Muscle of arm (tissue), 12 donors: ENCODE measurements around the gene ZNF408. TPM values are rescaled to one million over a fixed set of nuclear protein-coding genes. Genes with fewer than 3 reads are reported as not detected.

Source experiments
- polyA plus RNA-seq, 12 donors: library from polyadenylated mRNA; unstranded; fragments of 120-200 nt; gene quantifications; one replicate each; pipeline ENCODE4 v1.2.1, GENCODE V29; 2013; ENCODE audit not compliant: insufficient read length in 12 of 12

ZNF408 gene
- polyA plus RNA-seq, 12 donors: 5.1 to 14.1 (median 6.6) TPM; not detected in 1

Other genes starting within 250 kb of the ZNF408 start
- gene AMBRA1, start 107.0 kb upstream of the ZNF408 start, polyA plus RNA-seq: 10 to 100 TPM in 11 of 12 donors, not detected in 1; 10.8 to 20.0 (median 11.9) TPM
- gene HARBI1, start 83.8 kb upstream of the ZNF408 start, polyA plus RNA-seq: 1 to 10 TPM in 10 of 12 donors, not detected in 2; 1.9 to 4.1 (median 3.1) TPM
- gene ATG13, start 83.5 kb upstream of the ZNF408 start, polyA plus RNA-seq: 10 to 100 TPM in 11 of 12 donors, not detected in 1; 21.5 to 47.2 (median 35.9) TPM
- 10 to 100 TPM in 11 of 12 donors, not detected in 1; 30.1 to 60.0 (median 37.7) TPM for gene ARHGAP1, start 412 bp upstream of the ZNF408 start, polyA plus RNA-seq
- 1 to 10 TPM in 1 of 12 donors, under 1 TPM in 6, not detected in 5; 0.09 to 3.3 (median 0.28) TPM for gene F2, start 18.2 kb downstream of the ZNF408 start, polyA plus RNA-seq
- 10 to 100 TPM in 11 of 12 donors, not detected in 1; 45.9 to 94.4 (median 61.2) TPM for gene CKAP5, start 145.2 kb downstream of the ZNF408 start, polyA plus RNA-seq
- 10 to 100 TPM in 11 of 12 donors, not detected in 1; 20.6 to 54.2 (median 26.6) TPM for gene LRP4, start 217.5 kb downstream of the ZNF408 start, polyA plus RNA-seq
- 10 to 100 TPM in 11 of 12 donors, not detected in 1; 18.6 to 33.6 (median 21.6) TPM for gene CSTPP1, start 235.7 kb downstream of the ZNF408 start, polyA plus RNA-seq